IPS-NIHi7 (cell line): ENCODE measurements around the gene TRAF3IP3.

Source experiments
- DNase-seq: peaks from one replicate; pipeline ENCODE4 v3.0.0; 2012; ENCODE audit warnings: mixed read lengths; ENCODE audit errors: extremely low spot score

Gene TRAF3IP3, protein sequence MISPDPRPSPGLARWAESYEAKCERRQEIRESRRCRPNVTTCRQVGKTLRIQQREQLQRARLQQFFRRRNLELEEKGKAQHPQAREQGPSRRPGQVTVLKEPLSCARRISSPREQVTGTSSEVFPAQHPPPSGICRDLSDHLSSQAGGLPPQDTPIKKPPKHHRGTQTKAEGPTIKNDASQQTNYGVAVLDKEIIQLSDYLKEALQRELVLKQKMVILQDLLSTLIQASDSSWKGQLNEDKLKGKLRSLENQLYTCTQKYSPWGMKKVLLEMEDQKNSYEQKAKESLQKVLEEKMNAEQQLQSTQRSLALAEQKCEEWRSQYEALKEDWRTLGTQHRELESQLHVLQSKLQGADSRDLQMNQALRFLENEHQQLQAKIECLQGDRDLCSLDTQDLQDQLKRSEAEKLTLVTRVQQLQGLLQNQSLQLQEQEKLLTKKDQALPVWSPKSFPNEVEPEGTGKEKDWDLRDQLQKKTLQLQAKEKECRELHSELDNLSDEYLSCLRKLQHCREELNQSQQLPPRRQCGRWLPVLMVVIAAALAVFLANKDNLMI

GRCh38 chr1:209755926-209756614, at the start of gene TRAF3IP3:
Gene TRAF3IP3 (plus strand): TSS chr1:209756053. CDS start chr1:209760040, 3,987 bp downstream.
- DNase-seq = no peak

- DNase-seq = no peak
Measured at GRCh38 chr1:209706622-209707021, 49.2 kb upstream of the TRAF3IP3 start.

GRCh38 chr1:209707308-209707707, 48.5 kb upstream of the TRAF3IP3 start:
- no peak for DNase-seq

DNA sequence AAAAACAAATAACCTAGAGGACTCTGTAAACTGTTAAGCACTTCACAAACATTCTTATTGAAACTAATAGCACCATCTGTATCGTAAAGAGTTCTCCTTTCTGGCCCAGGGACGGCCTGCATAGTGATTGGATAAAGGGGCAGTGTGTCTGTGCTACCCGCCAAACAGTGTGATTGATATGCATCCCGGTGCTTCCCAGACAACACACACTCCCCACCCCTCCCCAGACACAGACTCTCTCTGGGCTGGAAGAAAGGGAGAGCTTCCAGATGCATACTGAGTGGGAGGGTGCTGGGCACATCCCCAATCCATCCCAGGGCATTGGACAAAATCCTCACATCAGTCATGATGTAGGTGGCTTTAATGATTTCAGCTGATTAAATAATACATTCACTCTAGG, 47.6 kb upstream of the TRAF3IP3 start:
- no peak for DNase-seq

DNA sequence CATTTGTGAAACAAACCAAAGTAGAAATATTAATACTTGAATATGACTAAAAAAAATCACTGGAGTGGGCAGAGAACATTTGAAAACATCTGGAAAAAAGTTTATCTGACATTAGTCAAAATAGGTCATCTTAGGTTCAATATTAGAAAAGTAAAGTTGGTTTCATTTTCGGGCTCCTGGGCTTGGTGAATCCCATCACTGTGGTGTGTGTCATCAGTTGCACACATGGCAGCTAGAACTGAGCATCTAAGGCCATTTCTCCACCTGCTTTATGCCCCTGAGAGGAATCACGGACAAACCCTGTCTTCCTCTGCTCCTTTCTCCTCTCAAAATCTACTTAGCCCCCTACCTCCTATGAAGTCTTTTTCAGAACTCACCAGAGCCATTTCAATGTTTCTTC, 45.8 kb upstream of the TRAF3IP3 start:
- no peak for DNase-seq

GRCh38 chr1:209710847-209711246, 45.0 kb upstream of the TRAF3IP3 start:
- DNase-seq = no peak

DNA sequence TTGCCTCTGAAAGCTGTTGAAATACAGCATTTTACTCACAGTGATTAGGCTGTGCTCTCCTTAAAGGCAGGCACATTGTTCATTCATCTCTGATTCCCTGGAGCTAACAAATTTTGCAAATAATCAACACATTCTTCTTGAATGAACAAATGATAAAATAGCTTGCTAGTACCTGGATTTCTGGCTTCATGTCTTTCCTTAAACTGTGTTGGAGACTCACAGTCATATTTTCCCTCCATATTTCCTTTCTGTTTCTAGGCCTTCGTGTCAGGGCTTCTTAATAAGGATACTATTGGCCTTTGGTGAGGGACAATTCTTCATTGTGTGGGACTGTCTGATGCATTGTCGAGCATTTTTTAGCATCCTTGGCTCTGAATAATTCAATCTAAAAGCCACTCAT, 41.5 kb upstream of the TRAF3IP3 start:
- no peak for DNase-seq

DNA sequence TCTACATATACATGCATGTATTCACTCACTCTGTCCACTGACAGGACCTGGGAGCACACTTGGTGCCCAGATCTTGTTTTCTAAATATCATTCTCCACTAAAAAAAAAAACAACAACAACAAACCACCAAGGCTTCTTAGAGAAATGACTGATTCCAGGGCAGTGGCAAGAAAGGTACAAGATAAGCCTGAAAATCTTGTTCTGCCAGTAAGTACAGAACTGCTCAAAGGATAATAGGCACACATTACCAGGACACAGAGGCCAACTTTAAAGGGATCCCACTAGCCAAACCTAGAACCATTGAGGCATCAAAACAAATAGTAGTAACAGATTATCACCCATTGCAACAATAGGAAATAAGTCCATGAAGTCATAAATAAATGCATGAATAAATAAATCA, 40.5 kb upstream of the TRAF3IP3 start:
- DNase-seq = no peak

- DNase-seq = no peak
Measured at GRCh38 chr1:209717818-209718217, 38.0 kb upstream of the TRAF3IP3 start.

DNA sequence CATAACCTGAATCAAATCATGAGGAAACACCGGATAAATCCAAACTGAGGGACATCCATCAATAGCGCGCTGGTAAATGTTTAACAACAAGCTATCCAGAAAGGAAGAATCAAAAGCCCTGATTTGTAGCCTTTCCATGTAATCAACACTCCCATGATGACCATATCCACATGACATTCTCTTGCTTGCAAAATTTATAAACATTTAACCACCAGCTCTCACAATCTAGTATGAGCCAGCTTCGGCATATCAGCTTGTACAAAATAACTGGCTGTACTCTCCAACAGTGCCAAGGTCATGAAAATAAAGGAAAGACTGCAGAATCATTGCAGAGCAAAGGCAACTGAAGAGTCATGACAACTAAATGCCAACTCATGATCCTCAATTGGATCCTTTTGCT, 35.5 kb upstream of the TRAF3IP3 start:
- no peak for DNase-seq

DNA sequence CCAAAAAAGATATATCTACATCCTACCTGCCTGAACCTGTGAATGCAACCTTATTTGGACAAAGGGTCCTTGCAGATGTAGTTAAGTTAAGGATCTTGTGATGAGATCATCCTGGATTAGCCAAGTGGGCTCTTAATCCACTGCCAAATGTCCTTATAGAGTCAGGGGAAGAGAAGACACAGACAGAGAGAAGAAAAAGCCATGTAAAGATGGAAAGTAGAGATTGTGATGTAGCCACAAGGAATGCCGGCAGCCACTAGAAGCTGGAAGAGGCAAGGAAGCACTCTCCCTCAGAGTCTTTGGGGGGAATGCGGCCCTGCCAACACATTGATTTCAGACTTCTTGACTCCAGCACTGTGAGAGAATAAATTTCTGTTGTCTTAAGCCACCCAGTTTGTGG, 35.0 kb upstream of the TRAF3IP3 start:
- DNase-seq = no peak

DNA sequence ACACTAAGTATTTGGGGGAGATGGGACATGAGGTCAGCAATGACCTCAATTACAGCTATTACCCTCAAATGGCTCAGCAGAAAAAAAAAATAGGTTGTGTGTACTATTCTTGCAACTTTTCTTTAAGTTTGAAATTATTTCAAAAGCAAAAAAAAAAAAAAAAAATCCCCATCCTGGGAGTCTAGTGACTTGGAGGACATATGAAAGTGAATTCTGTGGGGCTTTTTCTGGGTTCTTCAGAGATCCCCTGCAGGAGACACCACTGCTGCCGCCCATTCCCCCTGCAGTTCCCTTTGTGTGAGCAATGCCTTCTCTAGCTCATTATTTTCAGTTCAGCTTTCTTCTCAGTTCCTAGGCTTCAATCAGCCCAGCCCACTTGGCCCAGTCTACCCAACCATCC, 34.5 kb upstream of the TRAF3IP3 start:
- DNase-seq = no peak

- DNase-seq = no peak
Measured at GRCh38 chr1:209723265-209723664, 32.6 kb upstream of the TRAF3IP3 start.

DNA sequence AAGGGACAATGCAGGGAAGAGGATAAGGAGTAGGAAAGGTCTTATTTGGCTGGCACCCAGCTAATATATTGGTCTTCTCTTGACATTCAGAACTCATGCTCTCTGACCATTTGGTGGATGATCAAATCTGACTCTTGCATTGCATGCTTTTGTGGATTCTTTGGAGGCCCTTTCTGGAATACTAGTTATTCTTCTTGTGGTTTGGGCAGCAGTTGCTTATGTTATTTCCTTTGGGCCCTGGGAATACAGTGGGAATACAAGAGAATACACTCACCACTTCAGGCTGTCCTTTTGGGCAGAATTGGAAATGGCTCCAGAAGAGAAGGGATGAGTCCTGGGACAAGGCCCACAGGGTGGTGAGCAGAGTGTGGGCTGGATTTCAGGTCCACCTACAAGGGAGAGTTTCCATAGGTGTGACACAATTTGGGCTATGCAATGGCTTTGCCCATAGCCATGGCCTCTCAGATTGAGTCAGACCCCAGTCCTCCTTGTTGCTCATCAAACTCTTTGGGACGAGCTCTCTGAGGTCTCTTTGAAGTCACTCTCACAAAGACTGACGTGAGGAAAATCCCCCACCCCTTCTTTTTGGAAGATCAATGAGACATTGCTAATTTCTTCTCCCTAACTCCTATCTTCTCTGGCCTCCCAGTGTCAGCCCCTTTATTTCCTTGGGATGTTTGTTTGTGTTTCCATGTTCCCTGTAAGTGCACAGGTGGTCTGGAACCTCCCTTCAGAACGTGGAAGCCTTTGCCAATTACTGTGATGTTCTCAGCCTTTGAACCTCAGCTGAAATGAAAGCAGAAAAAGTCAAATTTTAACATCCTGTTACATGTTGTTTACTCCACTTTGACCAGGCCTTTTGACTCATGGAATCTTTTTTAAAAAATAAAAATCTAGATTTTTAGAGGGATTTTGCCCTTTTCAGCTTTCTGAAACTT, 31.8 kb upstream of the TRAF3IP3 start:
- no peak for DNase-seq

DNA sequence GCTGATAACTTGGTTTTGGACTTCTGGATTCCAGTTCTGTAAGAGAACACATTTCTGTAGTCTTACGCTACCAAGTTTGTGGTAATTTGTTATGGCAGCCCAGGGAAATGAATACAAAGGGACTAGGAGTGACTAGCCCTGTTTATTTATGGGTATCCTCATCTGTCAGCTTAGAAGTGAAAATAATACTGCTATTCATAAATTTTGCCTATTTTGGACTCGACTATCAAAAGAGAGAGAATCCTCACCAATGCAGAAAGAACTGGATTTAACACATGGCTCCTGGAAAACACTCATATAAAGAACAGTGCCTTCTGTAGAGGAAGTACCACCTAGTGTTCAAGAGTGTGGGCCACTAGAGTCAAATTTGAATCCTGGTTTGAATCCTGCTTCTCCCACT, 28.6 kb upstream of the TRAF3IP3 start:
- DNase-seq = no peak

DNA sequence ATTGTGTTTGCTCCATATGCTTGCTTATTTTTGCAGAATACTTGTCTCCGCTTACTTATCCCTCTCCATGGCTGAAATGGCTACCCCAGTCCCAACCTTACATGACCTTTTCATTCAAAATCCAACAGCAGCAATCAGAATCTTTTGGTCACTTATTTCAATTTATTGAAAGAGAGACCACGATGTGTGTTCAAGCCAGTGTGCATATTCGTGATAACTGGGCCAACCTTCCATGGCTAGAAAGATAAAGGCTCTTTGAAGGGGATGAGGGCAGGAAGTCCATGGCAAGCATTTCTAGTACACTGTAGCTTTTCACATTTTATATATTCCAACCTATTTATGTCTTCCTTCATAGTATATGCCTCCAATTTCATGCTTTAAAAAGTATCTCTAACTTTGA, 28.1 kb upstream of the TRAF3IP3 start:
- DNase-seq = no peak

DNA sequence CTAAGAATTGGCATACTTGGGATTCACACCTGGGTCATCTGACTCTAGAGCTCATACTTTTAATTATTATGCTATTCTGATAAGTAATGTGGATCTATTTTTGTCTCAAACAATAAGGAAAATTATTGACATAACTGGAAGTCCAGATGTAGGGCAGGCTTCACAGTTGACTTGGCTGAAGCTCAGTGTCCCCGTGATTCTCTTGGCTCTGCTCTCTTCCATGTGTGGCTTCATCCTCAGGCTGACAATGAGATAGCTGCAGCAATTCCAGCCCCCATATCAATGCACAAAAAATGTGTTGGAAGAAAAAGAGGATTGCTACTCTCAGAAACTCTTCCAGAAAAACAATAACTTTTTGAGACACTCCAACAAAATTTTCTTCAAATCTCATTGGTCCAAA, 27.4 kb upstream of the TRAF3IP3 start:
- DNase-seq = no peak

- no peak for DNase-seq
Measured at GRCh38 chr1:209729436-209729835, 26.4 kb upstream of the TRAF3IP3 start.

GRCh38 chr1:209732725-209733124, 23.1 kb upstream of the TRAF3IP3 start:
- DNase-seq = no peak

DNA sequence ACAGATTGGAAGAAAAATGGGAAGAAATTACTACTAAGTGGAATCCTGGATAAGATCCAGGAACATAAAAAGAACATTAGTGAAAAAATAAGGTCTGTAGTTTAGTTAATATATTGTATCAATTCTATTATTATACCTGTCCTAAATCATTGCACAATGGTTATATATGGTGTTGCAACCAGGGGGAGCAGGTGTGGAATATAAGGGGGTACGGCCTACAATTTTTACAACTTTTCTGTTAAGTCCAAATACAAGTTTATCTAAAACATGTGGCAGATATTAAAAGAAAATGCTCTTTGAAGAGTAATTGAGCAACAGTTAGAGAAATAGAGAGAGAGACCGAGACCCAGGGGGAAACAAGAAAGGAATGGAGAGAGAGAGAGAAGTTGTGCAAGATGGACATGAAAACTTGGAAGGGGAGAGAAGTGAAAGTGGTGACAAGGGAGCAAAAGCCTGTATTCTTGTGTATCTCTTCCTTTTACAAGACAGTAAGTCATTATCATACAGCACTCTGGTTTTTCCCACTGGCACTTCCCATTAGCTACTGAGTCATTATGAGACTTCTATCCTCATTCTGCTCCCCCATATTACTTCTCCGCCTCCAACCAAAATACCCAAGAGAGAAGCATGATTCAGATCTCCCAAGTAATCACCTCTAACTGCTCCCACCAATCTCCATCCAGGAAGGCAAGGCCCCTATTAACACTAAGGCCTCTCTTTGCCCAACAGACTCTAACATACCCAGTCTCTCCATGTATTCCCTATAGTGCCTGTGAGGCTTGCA, 22.3 kb upstream of the TRAF3IP3 start:
- no peak for DNase-seq

DNA sequence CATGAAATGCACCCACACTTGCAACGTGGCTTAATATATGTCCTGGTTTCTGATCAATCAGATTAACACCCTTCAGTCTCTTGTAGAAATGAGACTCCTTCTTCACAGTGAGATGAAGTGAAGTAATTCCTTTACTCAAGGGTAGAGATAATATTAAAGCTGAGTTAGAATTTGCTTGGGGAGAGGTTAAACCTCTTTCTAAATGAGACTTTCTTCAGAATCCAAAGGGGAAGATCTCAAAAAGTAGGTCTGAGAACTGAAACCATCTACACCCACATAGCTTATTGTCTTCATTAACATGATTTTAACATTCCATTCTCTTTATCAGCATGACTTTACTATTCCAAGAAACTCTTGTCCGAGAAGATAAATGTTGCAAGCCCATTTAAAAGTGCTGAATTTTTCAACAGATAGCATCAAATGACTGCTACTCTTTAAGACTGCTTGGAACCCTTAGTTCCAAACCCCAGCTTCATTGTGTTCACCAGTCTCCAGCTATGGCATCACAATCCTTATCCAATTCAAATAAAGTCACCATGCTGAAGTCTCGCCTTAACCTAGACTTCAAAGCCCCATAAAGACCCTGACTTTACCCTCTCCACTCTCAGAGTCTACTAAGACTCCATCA, 19.2 kb upstream of the TRAF3IP3 start:
- no peak for DNase-seq
